ENCODE data around the gene SLC4A11.

- no peak for TF ChIP-seq EZH2 (IDR thresholded peaks at IDR 0.05; ENCODE audit: low read length, unreplicated experiment)
- no peak for TF ChIP-seq CTCF (conservative IDR thresholded peaks at IDR 0.05; ENCODE audit: low read depth, low read length)
- no peak for TF ChIP-seq EZH2phosphoT487 (IDR thresholded peaks at IDR 0.05; ENCODE audit: borderline replicate concordance, low read length)
Measured at GRCh38 chr20:3255728-3256127, 16.7 kb upstream of the SLC4A11 start.
